Measurements from ENCODE around the gene PLCH2.
"Not testable (repeated sequence)": the region's sequence is repeated elsewhere in the genome, so short reads cannot be mapped to it uniquely, and the experiment has no call there.

Gene PLCH2

GRCh38 chr1:2443277-2444137, 32.6 kb upstream of the PLCH2 start:
- DNase-seq, result no peak

- no peak for DNase-seq
These were observed 31.9 kb upstream of the PLCH2 start for GRCh38 chr1:2444138-2444591.

GRCh38 chr1:2445162-2445822, 30.8 kb upstream of the PLCH2 start:
- no peak for DNase-seq

- DNase-seq, result no peak
These were observed 30.3 kb upstream of the PLCH2 start for GRCh38 chr1:2445823-2446215.

- no peak for DNase-seq
These were observed 29.7 kb upstream of the PLCH2 start for GRCh38 chr1:2446394-2446793.

- no peak for DNase-seq
These were observed 29.2 kb upstream of the PLCH2 start for GRCh38 chr1:2446861-2447260.

- DNase-seq, result no peak
These were observed 28.6 kb upstream of the PLCH2 start for GRCh38 chr1:2447276-2448097.

- no peak for DNase-seq
These were observed 28.0 kb upstream of the PLCH2 start for GRCh38 chr1:2448098-2448445.

- DNase-seq, result no peak
These were observed 26.2 kb upstream of the PLCH2 start for GRCh38 chr1:2449636-2450454.

GRCh38 chr1:2451741-2452140, 24.3 kb upstream of the PLCH2 start:
- no peak for DNase-seq

GRCh38 chr1:2452201-2452931, 23.7 kb upstream of the PLCH2 start:
- DNase-seq, result no peak

- DNase-seq, result no peak
These were observed 23.2 kb upstream of the PLCH2 start for GRCh38 chr1:2452932-2453315.

- no peak for DNase-seq
These were observed 21.9 kb upstream of the PLCH2 start for GRCh38 chr1:2454227-2454626.

- DNase-seq, result no peak
These were observed 20.3 kb upstream of the PLCH2 start for GRCh38 chr1:2455757-2456156.

GRCh38 chr1:2457444-2457843, 18.6 kb upstream of the PLCH2 start:
- DNase-seq, result no peak

- DNase-seq, result no peak
These were observed 17.4 kb upstream of the PLCH2 start for GRCh38 chr1:2458687-2459086.

- DNase-seq, result not testable (repeated sequence)
These were observed 16.9 kb upstream of the PLCH2 start for GRCh38 chr1:2459102-2459753.

- DNase-seq, result no peak
These were observed 16.3 kb upstream of the PLCH2 start for GRCh38 chr1:2459757-2460156.

- DNase-seq, result no peak
These were observed 15.9 kb upstream of the PLCH2 start for GRCh38 chr1:2460203-2460602.

GRCh38 chr1:2460996-2461751, 14.9 kb upstream of the PLCH2 start:
- DNase-seq, result no peak

GRCh38 chr1:2462819-2463218, 13.3 kb upstream of the PLCH2 start:
- no peak for DNase-seq
